Panc1 (cell line): ENCODE data around the gene RHOT2.

ENCODE experiments used
- POLR2AphosphoS5 ChIP-seq: IDR thresholded peaks from 2 replicates; pipeline ENCODE4 v1.6.1; 2012; ENCODE audit warnings: mild to moderate bottlenecking, low read depth, low read length, moderate library complexity
- SIN3A ChIP-seq: IDR thresholded peaks from 2 replicates; pipeline ENCODE4 v1.6.1; 2012; ENCODE audit warnings: low read depth, mild to moderate bottlenecking, low read length, moderate library complexity, borderline replicate concordance; ENCODE audit not compliant: insufficient read depth
- TF ChIP-seq, protein P1 (sequence below): fragments of 450-650 bp; IDR thresholded peaks from 2 replicates; pipeline ENCODE4 v1.5.1; 2017; ENCODE audit warnings: mild to moderate bottlenecking
- TF ChIP-seq, protein P2 (sequence below), 2 experiments: IDR thresholded peaks; 2 replicates each; pipeline ENCODE4 v1.6.1; 2011 to 2012; ENCODE audit warnings: low read depth in 2 of 2, control low read depth in 1 of 2, low read length in 1 of 2, mild to moderate bottlenecking in 1 of 2, moderate library complexity in 1 of 2; ENCODE audit not compliant: insufficient read depth in 1 of 2

DNA sequence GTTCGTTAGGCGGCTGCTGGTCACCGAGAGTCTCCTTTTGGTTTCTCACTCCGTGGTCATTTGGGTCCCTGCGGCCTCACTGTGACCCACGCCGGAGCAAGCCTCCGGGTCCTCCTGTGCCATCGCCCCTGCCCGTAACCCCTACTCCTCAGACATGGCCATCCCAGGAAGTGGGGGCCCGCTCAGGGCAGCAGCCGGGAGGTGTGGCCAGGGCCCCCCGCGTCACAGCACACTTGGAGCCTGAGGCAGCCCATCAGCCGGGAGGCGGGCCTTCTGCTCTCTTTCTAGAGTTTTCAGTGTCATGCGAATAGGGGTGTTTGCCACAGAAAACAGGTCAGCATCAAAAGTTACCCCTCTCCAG, 45.0 kb upstream of the RHOT2 start:
- TF ChIP-seq, protein P1, sequence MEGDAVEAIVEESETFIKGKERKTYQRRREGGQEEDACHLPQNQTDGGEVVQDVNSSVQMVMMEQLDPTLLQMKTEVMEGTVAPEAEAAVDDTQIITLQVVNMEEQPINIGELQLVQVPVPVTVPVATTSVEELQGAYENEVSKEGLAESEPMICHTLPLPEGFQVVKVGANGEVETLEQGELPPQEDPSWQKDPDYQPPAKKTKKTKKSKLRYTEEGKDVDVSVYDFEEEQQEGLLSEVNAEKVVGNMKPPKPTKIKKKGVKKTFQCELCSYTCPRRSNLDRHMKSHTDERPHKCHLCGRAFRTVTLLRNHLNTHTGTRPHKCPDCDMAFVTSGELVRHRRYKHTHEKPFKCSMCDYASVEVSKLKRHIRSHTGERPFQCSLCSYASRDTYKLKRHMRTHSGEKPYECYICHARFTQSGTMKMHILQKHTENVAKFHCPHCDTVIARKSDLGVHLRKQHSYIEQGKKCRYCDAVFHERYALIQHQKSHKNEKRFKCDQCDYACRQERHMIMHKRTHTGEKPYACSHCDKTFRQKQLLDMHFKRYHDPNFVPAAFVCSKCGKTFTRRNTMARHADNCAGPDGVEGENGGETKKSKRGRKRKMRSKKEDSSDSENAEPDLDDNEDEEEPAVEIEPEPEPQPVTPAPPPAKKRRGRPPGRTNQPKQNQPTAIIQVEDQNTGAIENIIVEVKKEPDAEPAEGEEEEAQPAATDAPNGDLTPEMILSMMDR = no peak
- no peak for TF ChIP-seq POLR2AphosphoS5
- TF ChIP-seq, protein P2, sequence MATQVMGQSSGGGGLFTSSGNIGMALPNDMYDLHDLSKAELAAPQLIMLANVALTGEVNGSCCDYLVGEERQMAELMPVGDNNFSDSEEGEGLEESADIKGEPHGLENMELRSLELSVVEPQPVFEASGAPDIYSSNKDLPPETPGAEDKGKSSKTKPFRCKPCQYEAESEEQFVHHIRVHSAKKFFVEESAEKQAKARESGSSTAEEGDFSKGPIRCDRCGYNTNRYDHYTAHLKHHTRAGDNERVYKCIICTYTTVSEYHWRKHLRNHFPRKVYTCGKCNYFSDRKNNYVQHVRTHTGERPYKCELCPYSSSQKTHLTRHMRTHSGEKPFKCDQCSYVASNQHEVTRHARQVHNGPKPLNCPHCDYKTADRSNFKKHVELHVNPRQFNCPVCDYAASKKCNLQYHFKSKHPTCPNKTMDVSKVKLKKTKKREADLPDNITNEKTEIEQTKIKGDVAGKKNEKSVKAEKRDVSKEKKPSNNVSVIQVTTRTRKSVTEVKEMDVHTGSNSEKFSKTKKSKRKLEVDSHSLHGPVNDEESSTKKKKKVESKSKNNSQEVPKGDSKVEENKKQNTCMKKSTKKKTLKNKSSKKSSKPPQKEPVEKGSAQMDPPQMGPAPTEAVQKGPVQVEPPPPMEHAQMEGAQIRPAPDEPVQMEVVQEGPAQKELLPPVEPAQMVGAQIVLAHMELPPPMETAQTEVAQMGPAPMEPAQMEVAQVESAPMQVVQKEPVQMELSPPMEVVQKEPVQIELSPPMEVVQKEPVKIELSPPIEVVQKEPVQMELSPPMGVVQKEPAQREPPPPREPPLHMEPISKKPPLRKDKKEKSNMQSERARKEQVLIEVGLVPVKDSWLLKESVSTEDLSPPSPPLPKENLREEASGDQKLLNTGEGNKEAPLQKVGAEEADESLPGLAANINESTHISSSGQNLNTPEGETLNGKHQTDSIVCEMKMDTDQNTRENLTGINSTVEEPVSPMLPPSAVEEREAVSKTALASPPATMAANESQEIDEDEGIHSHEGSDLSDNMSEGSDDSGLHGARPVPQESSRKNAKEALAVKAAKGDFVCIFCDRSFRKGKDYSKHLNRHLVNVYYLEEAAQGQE (IDR thresholded peaks at IDR 0.05; ENCODE audit: insufficient read depth in 1 of 2, low read depth in 2 of 2, low read length in 1 of 2) = no peak
- no peak for TF ChIP-seq SIN3A
